MCF 10A (cell line): ENCODE results near the gene RHOT1. TPM values are rescaled to one million over a fixed set of nuclear protein-coding genes. Genes with fewer than 3 reads are reported as not detected.
"Not testable (repeated sequence)": the region's sequence is repeated elsewhere in the genome, so short reads cannot be mapped to it uniquely, and the experiment has no call there.

Experiments used
- BruUV-seq: library from RNA; stranded (reverse); fragments of 400-500 nt; replicated peaks from 2 replicates; lab custom pipeline; 2021; lab: Mats Ljungman, UMichigan
- CTCF ChIA-PET: fragments of 300-600 bp; sonication (Branson Sonifier 250); formaldehyde crosslinking; extraction: SDS; loops from one replicate; lab custom pipeline; 2021; ENCODE audit warnings: antibody characterized with exemption, inconsistent platforms; lab: Yijun Ruan, JAX
- POLR2A ChIA-PET: fragments of 300-600, 350-650 bp; sonication (Branson Sonifier 250); formaldehyde crosslinking; extraction: SDS; loops from one replicate; lab custom pipeline; 2020; ENCODE audit warnings: antibody characterized with exemption, inconsistent platforms; lab: Yijun Ruan, JAX
- DNase-seq: peaks from one replicate; pipeline ENCODE4 v3.0.0-alpha.2; 2018; ENCODE audit not compliant: unreplicated experiment
- H3K27ac Mint-ChIP-seq: one replicate; pipeline ENCODE4 v1.8.0; 2022; ENCODE audit warnings: mild to moderate bottlenecking, low read depth, mixed read lengths; ENCODE audit not compliant: unreplicated experiment
- H3K27me3 Mint-ChIP-seq: one replicate; pipeline ENCODE4 v1.8.0; 2022; ENCODE audit warnings: mixed read lengths; ENCODE audit not compliant: insufficient read depth, unreplicated experiment
- H3K36me3 Mint-ChIP-seq: one replicate; pipeline ENCODE4 v1.8.0; 2022; ENCODE audit warnings: mild to moderate bottlenecking, moderate library complexity, mixed read lengths; ENCODE audit not compliant: insufficient read depth, unreplicated experiment
- H3K4me1 Mint-ChIP-seq: one replicate; pipeline ENCODE4 v1.8.0; 2022; ENCODE audit warnings: mixed read lengths; ENCODE audit not compliant: insufficient read depth, unreplicated experiment
- H3K4me3 Mint-ChIP-seq: one replicate; pipeline ENCODE4 v1.8.0; 2022; ENCODE audit warnings: mild to moderate bottlenecking, moderate library complexity, mixed read lengths; ENCODE audit not compliant: unreplicated experiment
- H3K9me3 Mint-ChIP-seq: one replicate; pipeline ENCODE4 v1.8.0; 2022; ENCODE audit warnings: mixed read lengths; ENCODE audit not compliant: unreplicated experiment
- intact Hi-C: fragments of 100-400 bp; cut with micrococcal nuclease; formaldehyde crosslinking; loops from 2 replicates; pipeline ENCODE4 v1.14.1; 2022
- total RNA-seq: library from RNA; stranded (reverse); gene quantifications from 2 replicates; pipeline ENCODE4 v1.2.3, GENCODE V29; 2022
- TF ChIP-seq, protein P1 (sequence below): fragments of 200-600 bp; IDR thresholded peaks from one replicate; pipeline ENCODE4 v1.8.0; 2022; ENCODE audit warnings: antibody characterized with exemption, mild to moderate bottlenecking; ENCODE audit not compliant: unreplicated experiment

RHOT1 gene
- total RNA-seq, 1 experiment from 2014 or later: 19.8 TPM

DNA sequence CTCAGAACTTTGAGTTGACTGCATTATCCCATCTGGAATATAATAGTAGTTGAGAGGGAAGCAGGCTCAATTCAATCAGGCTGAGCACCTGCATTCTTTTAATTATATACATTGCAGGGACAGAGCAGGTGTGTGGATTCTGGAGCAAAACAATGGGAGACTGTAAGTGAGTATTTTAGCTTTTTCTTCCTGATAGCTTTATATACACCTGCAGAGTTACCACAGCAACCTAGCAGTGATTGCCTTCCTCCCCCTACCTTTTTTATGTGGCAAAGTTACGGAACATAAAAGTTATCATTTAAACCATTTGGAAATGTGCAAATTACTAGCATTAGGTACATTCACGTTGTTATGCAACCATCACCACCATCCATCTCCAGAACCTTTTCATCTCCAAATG, 25.4 kb upstream of the RHOT1 start:
- ChIA-PET POLR2A (no interaction called here), CTCF (interaction anchor here (0.8 kb wide), 1 partner anchor 13 kb away, joined by 4 read pairs; no protein-coding TSS in a partner anchor)
- BruUV-seq: no TSS peak
- Mint-ChIP-seq H3K27ac (no peak overlapping the region), H3K9me3 (no peaks in the 10 kb centered on the region), H3K36me3 (no peaks in the 10 kb centered on the region), H3K27me3 (no peaks in the 10 kb centered on the region), H3K4me1 (no peaks in the 10 kb centered on the region), H3K4me3 (no peak overlapping the region)
- intact Hi-C loops: no loop called here
- no peak for DNase-seq
- TF ChIP-seq, protein P1, sequence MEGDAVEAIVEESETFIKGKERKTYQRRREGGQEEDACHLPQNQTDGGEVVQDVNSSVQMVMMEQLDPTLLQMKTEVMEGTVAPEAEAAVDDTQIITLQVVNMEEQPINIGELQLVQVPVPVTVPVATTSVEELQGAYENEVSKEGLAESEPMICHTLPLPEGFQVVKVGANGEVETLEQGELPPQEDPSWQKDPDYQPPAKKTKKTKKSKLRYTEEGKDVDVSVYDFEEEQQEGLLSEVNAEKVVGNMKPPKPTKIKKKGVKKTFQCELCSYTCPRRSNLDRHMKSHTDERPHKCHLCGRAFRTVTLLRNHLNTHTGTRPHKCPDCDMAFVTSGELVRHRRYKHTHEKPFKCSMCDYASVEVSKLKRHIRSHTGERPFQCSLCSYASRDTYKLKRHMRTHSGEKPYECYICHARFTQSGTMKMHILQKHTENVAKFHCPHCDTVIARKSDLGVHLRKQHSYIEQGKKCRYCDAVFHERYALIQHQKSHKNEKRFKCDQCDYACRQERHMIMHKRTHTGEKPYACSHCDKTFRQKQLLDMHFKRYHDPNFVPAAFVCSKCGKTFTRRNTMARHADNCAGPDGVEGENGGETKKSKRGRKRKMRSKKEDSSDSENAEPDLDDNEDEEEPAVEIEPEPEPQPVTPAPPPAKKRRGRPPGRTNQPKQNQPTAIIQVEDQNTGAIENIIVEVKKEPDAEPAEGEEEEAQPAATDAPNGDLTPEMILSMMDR: no peak

DNA sequence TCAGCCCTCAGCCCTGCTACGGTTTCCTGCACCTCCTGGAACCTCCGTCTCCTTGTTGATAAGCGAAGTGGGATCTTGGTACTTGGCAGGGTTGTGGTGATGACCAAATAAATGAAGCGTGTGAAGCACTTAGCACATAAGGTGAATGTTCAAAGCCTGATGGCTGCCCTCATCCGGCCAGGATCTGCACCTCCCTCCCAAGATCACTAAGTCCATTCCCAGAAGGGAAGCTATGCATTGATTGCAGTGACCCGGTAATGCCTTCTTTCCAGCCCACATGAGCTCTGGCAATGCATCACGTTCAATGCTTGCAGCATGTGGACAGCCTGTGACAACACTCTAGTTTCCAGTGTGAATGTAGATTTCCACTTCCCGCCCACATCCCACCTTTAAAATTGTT, 24.9 kb upstream of the RHOT1 start:
- TF ChIP-seq, protein P1: no peak
- no peak for DNase-seq
- no peaks in the 10 kb centered on the region for H3K9me3 Mint-ChIP-seq
- BruUV-seq: no TSS peak
- intact Hi-C loops: no loop called here
- H3K4me3 Mint-ChIP-seq: no peak overlapping the region
- no peaks in the 10 kb centered on the region for H3K27me3 Mint-ChIP-seq
- no peaks in the 10 kb centered on the region for H3K4me1 Mint-ChIP-seq
- ChIA-PET CTCF (no interaction called here), POLR2A (no interaction called here)
- no peaks in the 10 kb centered on the region for H3K36me3 Mint-ChIP-seq
- H3K27ac Mint-ChIP-seq: no peak overlapping the region

DNA sequence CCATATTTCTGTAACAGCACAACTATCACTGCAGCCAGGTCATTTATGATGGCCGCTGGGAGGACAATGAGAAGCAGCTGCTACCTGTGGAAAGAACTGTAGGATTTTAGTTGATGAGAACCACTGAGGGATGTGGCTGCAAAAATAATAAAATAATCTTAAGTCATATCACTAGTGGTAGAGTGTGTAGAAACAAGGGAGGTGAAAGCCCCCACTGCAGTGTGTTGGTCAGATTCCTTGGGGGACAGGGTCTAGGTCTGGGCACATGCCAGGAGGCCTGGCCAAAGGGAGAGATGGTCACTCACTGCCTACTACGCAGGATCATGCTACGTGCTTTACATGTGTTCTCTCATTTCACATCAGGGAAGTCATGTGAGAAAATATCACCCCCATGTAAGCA, 24.2 kb upstream of the RHOT1 start:
- H3K27ac Mint-ChIP-seq, intact Hi-C loops, H3K4me1 Mint-ChIP-seq, H3K4me3 Mint-ChIP-seq, DNase-seq, H3K36me3 Mint-ChIP-seq, H3K9me3 Mint-ChIP-seq, BruUV-seq, CTCF ChIA-PET, H3K27me3 Mint-ChIP-seq, POLR2A ChIA-PET: not testable (repeated sequence)

DNA sequence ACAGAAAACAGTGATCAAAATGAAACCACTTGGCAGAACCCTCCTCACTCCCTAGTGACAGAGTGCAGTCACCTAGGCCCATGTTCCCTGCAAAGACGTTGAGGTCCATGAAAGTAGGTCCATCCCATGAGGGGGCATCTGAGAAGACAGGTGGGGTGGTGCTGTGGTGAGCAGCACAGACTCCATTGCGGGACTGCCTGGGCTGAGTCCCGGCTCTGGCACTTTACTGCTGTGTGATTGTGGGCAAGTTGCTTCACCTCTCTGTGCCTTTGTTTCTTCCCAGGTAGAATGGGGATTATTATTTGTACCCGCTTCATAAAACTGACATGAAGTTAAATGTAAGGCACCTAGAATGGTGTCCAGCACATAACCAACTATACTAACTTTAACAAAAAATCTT, 23.5 kb upstream of the RHOT1 start:
- intact Hi-C loops: no loop called here

More for the DNA sequence above, 23.5 kb upstream of the RHOT1 start:
- Mint-ChIP-seq H3K36me3 (no peaks in the 10 kb centered on the region), H3K27me3 (no peaks in the 10 kb centered on the region), H3K27ac (no peak overlapping the region), H3K4me1 (no peaks in the 10 kb centered on the region), H3K4me3 (no peak overlapping the region), H3K9me3 (no peaks in the 10 kb centered on the region)
- no TSS peak for BruUV-seq
- no peak for DNase-seq
- TF ChIP-seq, protein P1: no peak
- ChIA-PET POLR2A (no interaction called here), CTCF (no interaction called here)
